Neural progenitor cell (in vitro differentiated cells): Measurements from ENCODE around the gene PUS1. TPM values are rescaled to one million over a fixed set of nuclear protein-coding genes. Genes with fewer than 3 reads are reported as not detected.

Experiments
- DNase-seq: peaks from one replicate; pipeline ENCODE4 v3.0.0-alpha.2; 2016; ENCODE audit warnings: low spot score
- H2AFZ ChIP-seq: fragments of 200-600 bp; sonication (generic); replicated peaks from 2 replicates; pipeline ENCODE4 v1.6.1; 2016; ENCODE audit warnings: antibody characterized with exemption
- H3F3A ChIP-seq: fragments of 200-600 bp; sonication (generic); 2 replicates; pipeline ENCODE4 v1.6.1; 2016; ENCODE audit warnings: antibody characterized with exemption, low read depth
- H3K27ac ChIP-seq: fragments of 200-600 bp; sonication (generic); 2 replicates; pipeline ENCODE4 v1.5.1; 2016; ENCODE audit warnings: mild to moderate bottlenecking
- H3K27me3 ChIP-seq: fragments of 200-600 bp; sonication (generic); 2 replicates; pipeline ENCODE4 v1.6.1; 2016; ENCODE audit warnings: mild to moderate bottlenecking, moderate library complexity
- H3K36me3 ChIP-seq: fragments of 200-600 bp; sonication (generic); 2 replicates; pipeline ENCODE4 v1.5.1; 2016
- H3K4me1 ChIP-seq: fragments of 200-600 bp; sonication (generic); 2 replicates; pipeline ENCODE4 v1.6.1; 2016; ENCODE audit warnings: mixed run types
- H3K4me2 ChIP-seq: fragments of 200-600 bp; sonication (generic); 2 replicates; pipeline ENCODE4 v1.6.1; 2016
- H3K4me3 ChIP-seq: fragments of 200-600 bp; sonication (generic); 2 replicates; pipeline ENCODE4 v1.5.1; 2016
- H3K79me2 ChIP-seq: fragments of 200-600 bp; sonication (generic); 2 replicates; pipeline ENCODE4 v1.6.1; 2016; ENCODE audit warnings: low read depth
- H3K9ac ChIP-seq: fragments of 200-600 bp; sonication (generic); 2 replicates; pipeline ENCODE4 v1.6.1; 2016
- H3K9me3 ChIP-seq: fragments of 200-600 bp; sonication (generic); 2 replicates; pipeline ENCODE4 v1.5.1; 2016; ENCODE audit warnings: low read depth
- H4K20me1 ChIP-seq: fragments of 200-600 bp; sonication (generic); 2 replicates; pipeline ENCODE4 v1.6.1; 2016; ENCODE audit warnings: low read depth
- H3K27ac Mint-ChIP-seq: 3 replicates; pipeline ENCODE4 v1.8.0; 2021; ENCODE audit warnings: mixed read lengths
- H3K27me3 Mint-ChIP-seq: 2 replicates; pipeline ENCODE4 v1.8.0; 2022; ENCODE audit warnings: low read depth, mild to moderate bottlenecking, inconsistent platforms, moderate library complexity, mixed read lengths; ENCODE audit not compliant: insufficient read depth
- H3K36me3 Mint-ChIP-seq: 3 replicates; pipeline ENCODE4 v1.8.0; 2021; ENCODE audit warnings: mixed read lengths
- H3K4me1 Mint-ChIP-seq: 3 replicates; pipeline ENCODE4 v1.8.0; 2021; ENCODE audit warnings: mixed read lengths
- H3K4me3 Mint-ChIP-seq: 3 replicates; pipeline ENCODE4 v1.8.0; 2021; ENCODE audit warnings: mild to moderate bottlenecking, moderate library complexity, mixed read lengths
- H3K9me3 Mint-ChIP-seq: 3 replicates; pipeline ENCODE4 v1.8.0; 2020; ENCODE audit warnings: mixed read lengths
- CTCF ChIP-seq: fragments of 200-600 bp; sonication (generic); IDR thresholded peaks from 2 replicates; pipeline ENCODE4 v1.5.1; 2017; ENCODE audit warnings: antibody characterized with exemption, mild to moderate bottlenecking
- EZH2 ChIP-seq: fragments of 200-600 bp; sonication (generic); IDR thresholded peaks from 2 replicates; pipeline ENCODE4 v1.6.1; 2017; ENCODE audit warnings: antibody characterized with exemption, mild to moderate bottlenecking, moderate library complexity
- EZH2phosphoT487 ChIP-seq: fragments of 200-600 bp; sonication (generic); IDR thresholded peaks from 2 replicates; pipeline ENCODE4 v1.6.1; 2017; ENCODE audit warnings: antibody characterized with exemption
- small RNA-seq: library from RNA; depleted of rRNA; stranded (forward); fragments of <200 nt; gene quantifications from one replicate; pipeline ENCODE3, GENCODE V24; 2015
- total RNA-seq: library from RNA; depleted of rRNA; stranded (reverse); fragments of >200 nt; gene quantifications from 2 replicates; pipeline ENCODE4 v1.2.3, GENCODE V29; 2015; ENCODE audit warnings: low replicate concordance

Gene PUS1
- total RNA-seq, 1 donor from 2014 or later: 15.9 TPM

- H3K27me3 ChIP-seq: no peaks in the 10 kb centered on the region
- H3K9ac ChIP-seq: no peak overlapping the region
- H3K36me3 Mint-ChIP-seq: peaks cover 51% of the 10 kb centered on the region
- no peak for TF ChIP-seq CTCF
- TF ChIP-seq EZH2: no peak
- no peak for TF ChIP-seq EZH2phosphoT487
- DNase-seq: no peak
- H3K27ac ChIP-seq: peak overlapping the region; percentile 100
- H3K27ac Mint-ChIP-seq: no peak overlapping the region
- H3K9me3 Mint-ChIP-seq: no peaks in the 10 kb centered on the region
- peaks cover 9% of the 10 kb centered on the region for H3K79me2 ChIP-seq
- no peak overlapping the region for H3K4me3 ChIP-seq
- H3K27me3 Mint-ChIP-seq: peaks cover 6% of the 10 kb centered on the region
- peaks cover 4% of the 10 kb centered on the region for H4K20me1 ChIP-seq
- no peak overlapping the region for H2AFZ ChIP-seq
- peaks cover 12% of the 10 kb centered on the region for H3K36me3 ChIP-seq
- H3K4me1 ChIP-seq: peaks cover 57% of the 10 kb centered on the region
- H3K9me3 ChIP-seq: no peaks in the 10 kb centered on the region
- peak overlapping the region; percentile 13 for H3K4me3 Mint-ChIP-seq
- H3K4me1 Mint-ChIP-seq: peaks cover 34% of the 10 kb centered on the region
- H3F3A ChIP-seq: peaks cover 52% of the 10 kb centered on the region
- H3K4me2 ChIP-seq: peak overlapping the region; percentile 84
Measured at GRCh38 chr12:131991816-131992430, 62.8 kb downstream of the PUS1 start.

- peaks cover 2% of the 10 kb centered on the region for H3K27me3 Mint-ChIP-seq
- peaks cover 41% of the 10 kb centered on the region for H3K36me3 Mint-ChIP-seq
- H3K4me3 ChIP-seq: no peak overlapping the region
- no peaks in the 10 kb centered on the region for H3K9me3 Mint-ChIP-seq
- DNase-seq: no peak
- H3K27ac Mint-ChIP-seq: no peak overlapping the region
- H3K79me2 ChIP-seq: peaks cover 25% of the 10 kb centered on the region
- TF ChIP-seq CTCF (no peak), EZH2phosphoT487 (no peak)
- no peak overlapping the region for H3K27ac ChIP-seq
- no peaks in the 10 kb centered on the region for H3K27me3 ChIP-seq
- H3K9ac ChIP-seq: no peak overlapping the region
- H3K9me3 ChIP-seq: no peaks in the 10 kb centered on the region
- H3K4me3 Mint-ChIP-seq: no peak overlapping the region
- peaks cover 19% of the 10 kb centered on the region for H3K4me1 Mint-ChIP-seq
- H3F3A ChIP-seq: peaks cover 26% of the 10 kb centered on the region
- peaks cover 38% of the 10 kb centered on the region for H3K4me1 ChIP-seq
- H3K4me2 ChIP-seq: no peak overlapping the region
- H4K20me1 ChIP-seq: peaks cover 4% of the 10 kb centered on the region
- H3K36me3 ChIP-seq: peaks cover 7% of the 10 kb centered on the region
- no peak overlapping the region for H2AFZ ChIP-seq
Measured at GRCh38 chr12:131994589-131994988, 65.5 kb downstream of the PUS1 start.

Small RNA genes within 50 kb of the gene (small RNA-seq; reads per million reads assigned to genes)
- not detected for gene AC131009.3

Other genes with a start within 250 kb of the PUS1 start
- gene SFSWAP, start 218.2 kb upstream of the PUS1 start, total RNA-seq: 37.0 and 42.3 TPM in 2 replicates
- gene MMP17, start 100.9 kb upstream of the PUS1 start, total RNA-seq: 2.1 and 7.1 TPM in 2 replicates
- 4.9 and 16.0 TPM in 2 replicates for gene ULK1, start 34.7 kb upstream of the PUS1 start, total RNA-seq
- 16.3 and 21.2 TPM in 2 replicates for gene EP400, start 20.7 kb downstream of the PUS1 start, total RNA-seq
- 8.5 and 15.5 TPM in 2 replicates for gene DDX51, start 215.0 kb downstream of the PUS1 start, total RNA-seq
- gene NOC4L, start 215.2 kb downstream of the PUS1 start, total RNA-seq: 3.5 and 12.1 TPM in 2 replicates